K562 (cell line): Measurements from ENCODE around the gene NPC1. TPM values are rescaled to one million over a fixed set of nuclear protein-coding genes. Genes with fewer than 3 reads are reported as not detected.
A peak's percentile ranks its signal among the peaks of the same experiment; 100 is the strongest.

Experiments used
- BDP1 ChIP-seq: IDR thresholded peaks from 3 replicates; pipeline ENCODE4 v1.6.1; 2011; ENCODE audit not compliant: insufficient read length, insufficient read depth
- CBFA2T3 ChIP-seq: fragments of 450-650 bp; IDR thresholded peaks from 2 replicates; pipeline ENCODE4 v1.6.1; 2017
- CBX8 ChIP-seq: fragments of 200-600 bp; sonication (generic); IDR thresholded peaks from 2 replicates; pipeline ENCODE4 v1.6.1; 2012; ENCODE audit warnings: borderline replicate concordance, mixed run types, low read depth, mild to moderate bottlenecking, moderate library complexity, mixed read lengths, low read length, control low read depth, inconsistent platforms; ENCODE audit not compliant: poor library complexity, severe bottlenecking; ENCODE audit errors: extremely low read depth
- CGGBP1 ChIP-seq: fragments of 250-450 bp; sonication (Bioruptor Pico); IDR thresholded peaks from 2 replicates; pipeline ENCODE4 v1.9.0; 2021; ENCODE audit warnings: mild to moderate bottlenecking
- FIP1L1 ChIP-seq: fragments of 200-400 bp; formaldehyde crosslinking; IDR thresholded peaks from 2 replicates; pipeline ENCODE4 v1.6.1; 2018; ENCODE audit warnings: mild to moderate bottlenecking, low read depth, low read length; ENCODE audit not compliant: poor library complexity, severe bottlenecking
- HMGN3 ChIP-seq: IDR thresholded peaks from 2 replicates; pipeline ENCODE4 v1.6.1; 2011; ENCODE audit warnings: borderline replicate concordance, low read depth, mild to moderate bottlenecking, mixed read lengths, low read length; ENCODE audit not compliant: insufficient read length; ENCODE audit errors: extremely low read depth
- KAT7 ChIP-seq: sonication (generic); formaldehyde crosslinking; IDR thresholded peaks from 2 replicates; pipeline ENCODE4 v1.8.0; 2022; ENCODE audit warnings: missing genetic modification reagents, mild to moderate bottlenecking, borderline replicate concordance
- KHSRP ChIP-seq: fragments of 450-650 bp; IDR thresholded peaks from 2 replicates; pipeline ENCODE4 v1.6.1; 2017
- MLX ChIP-seq, 2 experiments: fragments of 450-650 bp in 1 of 2; sonication (generic) in 1 of 2; formaldehyde crosslinking; conservative IDR thresholded peaks; 2 replicates each; pipeline versions ENCODE4 v1.4.0 to v1.8.1; 2020 to 2022; ENCODE audit warnings: mild to moderate bottlenecking in 1 of 2, missing genetic modification reagents in 1 of 2
- NFE2L1 ChIP-seq: fragments of 450-650 bp; IDR thresholded peaks from 2 replicates; pipeline ENCODE4 v1.6.1; 2016; ENCODE audit warnings: missing genetic modification characterization, low read depth, mild to moderate bottlenecking, missing compliant biosample characterization, moderate library complexity, borderline replicate concordance
- NKRF ChIP-seq: fragments of 450-650 bp; IDR thresholded peaks from 2 replicates; pipeline ENCODE4 v1.6.1; 2016; ENCODE audit warnings: borderline replicate concordance
- POLR3A ChIP-seq: IDR thresholded peaks from 2 replicates; pipeline ENCODE4 v1.6.1; 2011; ENCODE audit warnings: borderline replicate concordance, mild to moderate bottlenecking, moderate library complexity; ENCODE audit not compliant: insufficient read length, insufficient read depth; ENCODE audit errors: extremely low read depth
- RBM17 ChIP-seq: fragments of 200-400 bp; formaldehyde crosslinking; IDR thresholded peaks from 2 replicates; pipeline ENCODE4 v1.6.1; 2017; ENCODE audit warnings: low read depth, mild to moderate bottlenecking, low read length, borderline replicate concordance
- RBM25 ChIP-seq: fragments of 200-400 bp; formaldehyde crosslinking; IDR thresholded peaks from 2 replicates; pipeline ENCODE4 v1.6.1; 2018; ENCODE audit warnings: low read length, low read depth, moderate library complexity; ENCODE audit not compliant: severe bottlenecking
- RFX1 ChIP-seq: fragments of 450-650 bp; IDR thresholded peaks from 2 replicates; pipeline ENCODE4 v1.6.1; 2016; ENCODE audit warnings: mild to moderate bottlenecking, moderate library complexity
- SIRT6 ChIP-seq: IDR thresholded peaks from one replicate; pipeline ENCODE4 v1.6.1; 2012; ENCODE audit warnings: low read depth, mild to moderate bottlenecking, control low read depth, inconsistent platforms, low read length, moderate library complexity
- SREBF2 ChIP-seq: sonication (generic); formaldehyde crosslinking; IDR thresholded peaks from 2 replicates; pipeline ENCODE4 v1.4.0; 2020; ENCODE audit warnings: mild to moderate bottlenecking, missing genetic modification reagents
- THRB ChIP-seq: fragments of 450-650 bp; formaldehyde crosslinking; conservative IDR thresholded peaks from 2 replicates; pipeline ENCODE4 v1.4.0; 2022; ENCODE audit warnings: mild to moderate bottlenecking, missing genetic modification characterization
- ZBTB8A ChIP-seq: fragments of 450-650 bp; IDR thresholded peaks from 2 replicates; pipeline ENCODE4 v1.6.1; 2018; ENCODE audit warnings: mild to moderate bottlenecking, moderate library complexity; ENCODE audit not compliant: partially characterized antibody
- ZFP36 ChIP-seq: fragments of 150-350 bp; IDR thresholded peaks from 2 replicates; pipeline ENCODE4 v1.6.1; 2018; ENCODE audit warnings: low read length, low read depth; ENCODE audit not compliant: partially characterized antibody
- ZKSCAN8 ChIP-seq: fragments of 200-800 bp; sonication (Bioruptor generic); IDR thresholded peaks from 2 replicates; pipeline ENCODE4 v1.6.1; 2016; ENCODE audit warnings: missing genetic modification characterization, missing compliant biosample characterization
- ZNF146 ChIP-seq: IDR thresholded peaks from one replicate; pipeline ENCODE4 v1.6.1; 2018; ENCODE audit warnings: missing compliant biosample characterization; ENCODE audit not compliant: unreplicated experiment
- ZNF699 ChIP-seq: fragments of 250-450 bp; sonication (Bioruptor Pico); IDR thresholded peaks from 2 replicates; pipeline ENCODE4 v1.8.0; 2021; ENCODE audit warnings: mild to moderate bottlenecking, moderate library complexity; ENCODE audit not compliant: insufficient replicate concordance
- polyA plus RNA-seq, 8 experiments: library from polyadenylated mRNA; depleted of rRNA in 4 of 8; stranded (reverse) in 5 of 8; unstranded in 3 of 8; fragments of >200 nt; fragmentation: Nextera tagmentation in 2 of 8; fragmentation: Illumina TruSeq in 1 of 8; extraction: Ambion mirVana in 2 of 8; extraction: Trizol in 1 of 8; gene quantifications; 2 replicates each; pipeline versions ENCODE4 v1.2.1 to v1.2.3, GENCODE V29; 2011 to 2014; ENCODE audit warnings: inconsistent platforms in 1 of 8, missing spikeins in 1 of 8
- total RNA-seq, 7 experiments: library from RNA; depleted of rRNA in 6 of 7; stranded (reverse); fragments of >200 nt in 6 of 7; fragmentation: Illumina TruSeq in 2 of 7; extraction: Trizol in 2 of 7; gene quantifications; 2 replicates each; pipeline versions ENCODE4 v1.2.1 to v1.2.3, GENCODE V29; 2011 to 2021; ENCODE audit warnings: low replicate concordance in 1 of 7

The NPC1 gene
- total and polyA plus RNA-seq, 9 of the 15 experiments (the other 6 are each of a cell fraction or from before 2014, with no cell fraction given) = 17.1 to 45.9 (median 27.6) TPM

GRCh38 chr18:23528580-23529472 lies 57.5 kb downstream of the NPC1 start (continued):
- TF ChIP-seq FIP1L1 (no peak), RBM17 (no peak), ZNF146 (no peak), ZNF699 (no peak), ZFP36 (peak; percentile 23), KAT7 (CRISPR knock-in tag) (no peak; the same call in 1 of the 2 replicates), RFX1 (no peak), CGGBP1 (CRISPR knock-in tag) (no peak), KHSRP (no peak), RBM25 (no peak), ZKSCAN8 (no peak; the same call in 1 of the 2 replicates), THRB (no peak), SREBF2 (CRISPR knock-in tag) (no peak), SIRT6 (no peak), POLR3A (no peak), MLX (CRISPR knock-in tag; conservative IDR thresholded peaks at IDR 0.05) (no peak), CBX8 (no peak), ZBTB8A (no peak), CBFA2T3 (peak; percentile 61), NKRF (peak; percentile 15; the same call in 1 of the 2 replicates), HMGN3 (peak; percentile 22), BDP1 (no peak), NFE2L1 (tag) (peak; percentile 86)
